ENCODE measurements around the gene CFTR.
"Not testable (repeated sequence)": the region's sequence is repeated elsewhere in the genome, so short reads cannot be mapped to it uniquely, and the experiment has no call there.

CFTR gene

DNA sequence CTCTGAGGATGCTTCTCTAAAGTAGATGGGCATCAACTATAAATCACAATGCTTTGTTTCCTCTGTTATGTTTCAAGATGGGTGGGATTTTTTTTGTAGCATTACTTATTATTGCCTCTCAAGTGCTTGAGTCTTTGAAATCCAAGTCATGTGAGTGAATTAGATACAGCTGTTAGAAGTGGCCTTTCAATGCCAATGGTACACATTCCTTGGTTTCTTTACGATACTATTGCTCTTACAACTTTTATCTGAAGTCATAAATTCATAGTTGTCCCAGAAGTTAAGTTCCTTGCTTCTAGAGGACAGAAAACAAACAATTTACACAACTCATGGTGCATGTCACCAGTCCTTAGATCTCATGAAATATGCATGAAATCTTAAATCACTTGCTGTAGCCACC lies 15.5 kb downstream of the CFTR start:
- DNase-seq (ENCODE audit: low read depth in 2 of 2): no peak

DNA sequence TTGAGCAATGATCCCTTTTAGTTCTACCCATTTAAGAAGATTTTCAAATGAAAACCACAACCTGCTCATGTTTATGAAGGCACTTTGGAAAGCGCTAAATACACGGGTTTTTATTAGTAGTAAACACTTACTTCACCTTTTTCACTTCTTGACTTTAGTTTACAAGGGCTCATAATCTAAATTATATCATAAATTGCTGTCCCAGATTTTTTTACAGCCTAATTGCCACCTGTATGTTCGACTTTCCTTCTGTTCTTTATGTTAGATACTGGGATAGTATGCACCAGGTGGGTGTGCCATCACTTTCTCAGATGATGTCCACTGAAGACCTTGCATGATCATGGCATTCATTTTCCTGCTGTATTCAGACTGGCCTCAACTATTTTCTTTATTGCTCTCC lies 22.5 kb downstream of the CFTR start:
- no peak for DNase-seq (ENCODE audit: low read depth in 2 of 2)

DNA sequence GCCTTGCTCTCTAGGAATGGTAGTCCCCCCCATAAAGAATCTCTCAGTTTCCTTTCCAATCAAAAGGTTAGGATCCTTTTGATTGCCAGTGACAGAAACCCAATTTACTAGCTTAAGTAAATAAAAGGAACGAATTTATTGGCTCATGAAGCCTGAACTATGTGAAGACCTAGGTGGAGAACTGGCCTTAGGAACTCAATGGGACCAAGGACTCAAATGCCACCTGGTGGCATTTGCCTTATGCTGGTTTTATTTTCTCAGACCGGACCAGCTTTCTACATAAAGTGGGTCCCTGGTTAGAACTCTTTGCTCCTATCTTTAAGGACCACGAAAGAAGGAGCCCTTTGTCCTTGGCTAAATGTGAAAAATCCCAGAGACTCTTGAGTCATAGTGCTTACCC lies 25.4 kb downstream of the CFTR start:
- DNase-seq (ENCODE audit: low read depth in 2 of 2): no peak

DNA sequence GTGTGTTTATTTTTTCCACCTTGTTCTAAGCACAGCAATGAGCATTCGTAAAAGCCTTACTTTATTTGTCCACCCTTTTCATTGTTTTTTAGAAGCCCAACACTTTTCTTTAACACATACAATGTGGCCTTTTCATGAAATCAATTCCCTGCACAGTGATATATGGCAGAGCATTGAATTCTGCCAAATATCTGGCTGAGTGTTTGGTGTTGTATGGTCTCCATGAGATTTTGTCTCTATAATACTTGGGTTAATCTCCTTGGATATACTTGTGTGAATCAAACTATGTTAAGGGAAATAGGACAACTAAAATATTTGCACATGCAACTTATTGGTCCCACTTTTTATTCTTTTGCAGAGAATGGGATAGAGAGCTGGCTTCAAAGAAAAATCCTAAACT lies 28.9 kb downstream of the CFTR start:
- no peak for DNase-seq (ENCODE audit: low read depth in 2 of 2)

DNA sequence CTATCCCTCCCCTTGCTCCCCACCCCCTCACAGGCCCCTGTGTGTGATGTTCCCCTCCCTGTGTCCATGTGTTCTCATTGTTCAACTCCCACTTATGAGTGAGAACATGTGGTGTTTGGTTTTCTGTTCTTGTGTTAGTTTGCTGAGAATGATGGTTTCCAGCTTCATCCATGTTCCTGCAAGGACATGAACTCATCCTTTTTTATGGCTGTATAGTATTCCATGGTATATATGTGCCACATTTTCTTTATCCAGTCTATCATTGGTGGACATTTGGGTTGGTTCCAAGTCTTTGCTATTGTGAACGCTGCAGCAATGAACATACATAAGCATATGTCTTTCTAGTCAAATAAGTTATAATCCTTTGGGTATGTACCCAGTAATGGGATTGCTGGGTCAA lies 37.4 kb downstream of the CFTR start:
- not testable (repeated sequence) for DNase-seq (ENCODE audit: low read depth in 2 of 2)

DNA sequence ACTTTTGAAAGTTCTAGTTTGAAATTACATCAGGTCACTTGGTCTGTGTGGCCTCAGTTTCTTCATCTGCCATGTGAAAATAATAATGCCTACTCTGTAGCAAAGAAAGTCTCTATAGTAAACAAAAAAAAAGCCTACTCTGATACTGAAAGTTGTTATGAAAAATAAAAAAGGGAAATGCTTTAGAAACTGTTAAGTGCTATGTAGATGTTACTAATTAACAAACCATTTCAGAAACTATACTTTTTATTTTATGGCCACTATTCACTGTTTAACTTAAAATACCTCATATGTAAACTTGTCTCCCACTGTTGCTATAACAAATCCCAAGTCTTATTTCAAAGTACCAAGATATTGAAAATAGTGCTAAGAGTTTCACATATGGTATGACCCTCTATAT lies 50.6 kb downstream of the CFTR start:
- no peak for DNase-seq (ENCODE audit: low read depth in 2 of 2)

DNA sequence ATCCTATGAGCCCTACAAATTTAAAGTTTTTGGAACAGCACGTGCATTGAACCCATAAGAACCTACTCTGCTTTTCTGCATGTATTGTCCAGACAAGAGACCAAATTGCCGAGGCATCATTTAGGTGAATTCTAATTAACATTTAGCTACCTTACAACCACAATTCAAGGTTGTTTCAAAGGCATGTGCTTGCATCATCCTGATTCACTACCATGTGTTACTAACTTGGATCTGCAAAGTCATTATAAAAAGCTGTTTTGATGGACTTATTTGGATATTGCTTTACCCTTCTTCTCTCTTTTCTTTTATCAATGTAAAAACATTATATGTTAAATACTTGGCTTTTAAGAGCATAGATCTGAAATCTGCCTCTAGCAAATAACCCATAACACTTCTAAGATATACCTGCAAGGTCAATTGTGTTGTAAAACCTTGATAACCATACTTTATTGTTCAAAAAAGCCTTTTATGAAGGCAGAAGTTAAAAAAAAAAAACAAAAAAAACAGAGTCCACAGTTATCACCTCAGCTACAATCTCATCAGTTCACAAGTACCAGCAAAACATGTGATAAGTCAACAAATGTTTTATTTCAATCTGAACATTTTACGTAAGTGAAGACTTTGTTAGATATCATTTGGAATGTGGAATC lies 51.9 kb downstream of the CFTR start:
- DNase-seq (ENCODE audit: low read depth in 2 of 2): no peak

DNA sequence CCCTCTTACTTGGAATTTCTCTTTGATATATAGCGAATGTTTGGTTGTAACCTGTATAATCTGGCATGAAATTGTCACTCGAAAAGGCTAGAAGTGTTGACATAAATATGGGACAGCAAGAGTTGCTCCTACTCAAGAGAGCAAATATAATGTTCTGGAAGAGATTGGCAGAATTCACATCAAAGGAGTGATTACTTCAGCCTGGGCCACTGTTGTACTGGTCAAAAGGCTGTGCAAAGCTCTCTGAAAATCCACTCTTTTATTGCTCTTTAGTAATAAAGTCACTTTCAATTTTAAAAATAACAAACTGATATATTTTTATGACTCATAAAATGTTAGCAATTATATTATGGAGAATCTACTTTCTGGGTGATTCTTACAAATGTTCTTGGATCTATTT lies 58.2 kb downstream of the CFTR start:
- no peak for DNase-seq (ENCODE audit: low read depth in 2 of 2)

DNA sequence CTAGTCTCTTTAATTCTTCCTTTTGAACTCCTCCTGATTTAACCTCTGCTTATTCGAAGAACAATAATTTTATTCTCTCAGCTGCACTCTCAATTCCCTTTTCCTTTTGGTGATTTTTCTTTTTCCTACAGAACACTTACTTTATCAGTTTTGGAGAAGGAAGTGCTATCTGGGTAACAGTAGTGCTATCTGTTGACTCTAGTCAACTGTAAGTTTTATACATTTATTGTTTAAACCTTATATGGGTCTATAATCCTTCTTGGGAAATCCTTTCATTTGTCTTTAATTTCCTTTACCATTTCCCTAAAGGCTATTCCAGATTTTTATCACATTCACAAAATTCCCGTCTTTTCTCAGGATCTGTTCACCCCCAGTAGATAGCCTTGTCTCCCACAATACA lies 64.2 kb downstream of the CFTR start:
- DNase-seq (ENCODE audit: low read depth in 2 of 2): no peak

DNA sequence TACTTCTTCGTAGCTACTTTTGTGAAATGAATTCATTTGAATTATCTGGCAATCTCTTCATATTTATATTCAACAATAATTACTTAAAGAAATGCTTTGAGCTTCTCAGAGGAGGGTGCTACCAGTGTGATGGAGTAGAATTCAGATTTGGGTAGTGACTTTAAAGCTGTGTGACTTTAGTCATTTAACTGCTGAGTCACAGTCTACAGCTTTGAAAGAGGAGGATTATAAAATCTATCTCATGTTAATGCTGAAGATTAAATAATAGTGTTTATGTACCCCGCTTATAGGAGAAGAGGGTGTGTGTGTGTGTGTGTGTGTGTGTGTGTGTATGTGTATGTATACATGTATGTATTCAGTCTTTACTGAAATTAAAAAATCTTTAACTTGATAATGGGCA lies 68.2 kb downstream of the CFTR start:
- no peak for DNase-seq (ENCODE audit: low read depth in 2 of 2)

DNA sequence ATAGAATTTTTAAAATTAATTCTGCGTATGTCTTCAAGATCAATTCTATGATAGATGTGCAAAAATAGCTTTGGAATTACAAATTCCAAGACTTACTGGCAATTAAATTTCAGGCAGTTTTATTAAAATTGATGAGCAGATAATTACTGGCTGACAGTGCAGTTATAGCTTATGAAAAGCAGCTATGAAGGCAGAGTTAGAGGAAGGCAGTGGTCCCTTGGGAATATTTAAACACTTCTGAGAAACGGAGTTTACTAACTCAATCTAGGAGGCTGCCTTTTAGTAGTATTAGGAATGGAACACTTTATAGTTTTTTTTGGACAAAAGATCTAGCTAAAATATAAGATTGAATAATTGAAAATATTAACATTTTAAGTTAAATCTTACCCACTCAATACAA lies 70.8 kb downstream of the CFTR start:
- DNase-seq (ENCODE audit: low read depth in 2 of 2): no peak

DNA sequence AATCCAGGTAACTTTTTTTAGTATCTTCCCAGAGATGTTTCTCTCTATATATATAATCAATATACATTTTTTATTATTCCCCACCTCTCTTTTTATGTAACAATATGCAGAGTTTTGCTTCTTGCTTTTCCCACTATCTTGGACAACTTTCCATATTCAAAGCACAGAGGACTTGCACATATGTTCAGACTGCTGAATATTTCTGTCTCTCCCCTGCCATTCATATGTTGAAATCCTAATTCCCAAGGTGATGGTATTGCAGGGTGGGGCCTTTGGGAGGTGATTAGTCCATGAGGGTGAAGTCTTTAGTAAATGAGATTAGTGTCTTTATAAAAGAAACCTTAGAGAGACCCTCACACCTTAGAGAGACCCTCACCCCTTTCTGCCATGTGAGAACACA lies 72.8 kb downstream of the CFTR start:
- no peak for DNase-seq (ENCODE audit: low read depth in 2 of 2)

DNA sequence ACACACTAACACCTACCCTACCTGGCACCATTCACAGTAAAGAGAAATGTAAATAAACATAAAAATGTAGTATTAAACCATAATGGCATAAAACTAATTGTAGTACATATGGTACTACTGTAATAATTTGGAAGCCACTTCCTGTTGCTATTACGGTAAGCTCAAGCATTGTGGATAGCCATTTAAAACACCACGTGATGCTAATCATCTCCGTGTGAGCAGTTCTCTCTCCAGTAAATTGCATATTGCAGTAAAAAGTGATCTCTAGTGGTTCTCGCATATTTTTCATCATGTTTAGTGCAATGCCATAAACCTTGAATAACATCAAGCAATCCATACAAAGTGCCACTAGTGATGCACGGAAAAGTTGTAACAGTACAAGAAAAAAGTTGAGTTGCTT lies 75.4 kb downstream of the CFTR start:
- no peak for DNase-seq (ENCODE audit: low read depth in 2 of 2)

DNA sequence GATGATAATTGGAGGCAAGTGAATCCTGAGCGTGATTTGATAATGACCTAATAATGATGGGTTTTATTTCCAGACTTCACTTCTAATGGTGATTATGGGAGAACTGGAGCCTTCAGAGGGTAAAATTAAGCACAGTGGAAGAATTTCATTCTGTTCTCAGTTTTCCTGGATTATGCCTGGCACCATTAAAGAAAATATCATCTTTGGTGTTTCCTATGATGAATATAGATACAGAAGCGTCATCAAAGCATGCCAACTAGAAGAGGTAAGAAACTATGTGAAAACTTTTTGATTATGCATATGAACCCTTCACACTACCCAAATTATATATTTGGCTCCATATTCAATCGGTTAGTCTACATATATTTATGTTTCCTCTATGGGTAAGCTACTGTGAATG lies 79.6 kb downstream of the CFTR start:
- no peak for DNase-seq (ENCODE audit: low read depth in 2 of 2)

DNA sequence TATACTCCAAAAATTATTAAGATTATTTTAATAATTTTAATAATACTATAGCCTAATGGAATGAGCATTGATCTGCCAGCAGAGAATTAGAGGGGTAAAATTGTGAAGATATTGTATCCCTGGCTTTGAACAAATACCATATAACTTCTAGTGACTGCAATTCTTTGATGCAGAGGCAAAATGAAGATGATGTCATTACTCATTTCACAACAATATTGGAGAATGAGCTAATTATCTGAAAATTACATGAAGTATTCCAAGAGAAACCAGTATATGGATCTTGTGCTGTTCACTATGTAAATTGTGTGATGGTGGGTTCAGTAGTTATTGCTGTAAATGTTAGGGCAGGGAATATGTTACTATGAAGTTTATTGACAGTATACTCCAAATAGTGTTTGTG lies 80.2 kb downstream of the CFTR start:
- no peak for DNase-seq (ENCODE audit: low read depth in 2 of 2)

DNA sequence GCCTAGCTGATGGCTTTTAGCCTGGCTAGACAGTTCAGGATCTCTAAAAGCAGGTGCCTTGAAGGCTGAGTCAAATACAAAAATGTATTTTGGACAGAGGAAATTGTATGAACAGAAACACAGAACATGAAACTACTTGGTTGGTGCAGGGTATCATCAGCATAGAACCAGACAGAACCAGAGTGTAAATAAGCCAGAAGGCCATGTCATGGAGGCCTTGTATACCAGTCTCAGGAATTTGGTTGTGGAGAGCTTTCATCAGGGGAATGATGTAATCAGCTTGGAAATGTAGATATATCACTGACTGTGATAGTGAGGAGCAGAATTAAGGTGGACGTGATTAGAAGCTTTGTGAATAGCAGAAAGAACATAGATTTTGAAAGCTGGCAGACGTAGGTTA lies 82.9 kb downstream of the CFTR start:
- no peak for DNase-seq (ENCODE audit: low read depth in 2 of 2)

DNA sequence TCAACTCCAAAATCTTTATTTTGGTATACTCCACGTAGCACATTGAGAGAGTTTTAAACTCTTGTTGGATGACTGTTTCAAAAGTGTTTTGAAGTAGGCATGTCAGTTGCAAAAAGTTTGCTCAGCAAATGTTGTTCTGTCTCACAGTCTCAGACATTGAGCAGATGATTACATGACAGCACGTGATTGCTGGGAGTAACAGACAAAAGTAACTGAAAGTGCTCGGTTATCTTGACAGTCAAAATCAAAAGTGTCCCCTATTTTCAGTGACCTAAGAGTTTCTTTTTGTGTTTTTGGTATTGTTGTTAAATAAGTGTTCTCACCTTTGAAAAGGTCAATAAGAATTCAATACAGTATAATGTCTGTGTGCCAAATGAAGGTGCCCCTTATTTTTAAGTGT lies 84.3 kb downstream of the CFTR start:
- no peak for DNase-seq (ENCODE audit: low read depth in 2 of 2)

DNA sequence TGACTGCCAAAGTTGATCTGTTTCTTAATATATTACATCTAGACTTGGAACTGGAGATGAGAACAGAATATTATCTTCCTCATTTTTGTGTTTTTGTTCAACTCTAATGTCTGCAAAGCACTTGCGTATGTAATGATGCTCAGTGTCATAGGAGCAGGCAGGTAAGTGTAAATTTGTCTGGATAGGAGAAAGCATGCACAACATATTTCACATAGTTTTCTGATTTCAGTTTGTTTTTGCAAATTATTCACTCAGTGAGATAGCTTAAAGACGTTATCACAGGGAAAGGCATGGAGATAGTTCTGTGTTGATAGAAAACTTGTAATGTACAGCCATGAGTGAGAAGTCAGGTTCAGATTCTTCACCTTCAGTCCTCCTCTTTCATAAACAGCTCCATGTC lies 84.8 kb downstream of the CFTR start:
- DNase-seq (ENCODE audit: low read depth in 2 of 2): no peak

DNA sequence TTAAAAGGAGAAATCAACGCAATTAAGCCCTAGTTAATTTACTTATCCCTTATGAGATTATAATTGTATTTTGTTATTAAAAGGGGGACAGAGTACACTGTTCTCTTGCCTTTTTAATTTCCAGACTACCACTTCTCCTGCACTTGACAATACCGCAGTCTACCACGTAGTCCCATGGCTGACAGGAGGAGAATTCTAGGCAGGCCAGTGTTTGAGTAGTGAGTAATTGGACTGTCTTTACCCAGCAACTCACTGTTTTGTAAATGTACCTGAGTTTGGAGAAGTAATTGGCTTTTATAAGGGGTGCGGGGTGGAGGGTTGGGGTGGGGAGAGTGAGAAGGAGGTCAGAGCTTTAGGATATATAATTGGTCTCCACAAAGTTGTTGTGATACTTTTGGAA lies 85.4 kb downstream of the CFTR start:
- no peak for DNase-seq (ENCODE audit: low read depth in 2 of 2)

DNA sequence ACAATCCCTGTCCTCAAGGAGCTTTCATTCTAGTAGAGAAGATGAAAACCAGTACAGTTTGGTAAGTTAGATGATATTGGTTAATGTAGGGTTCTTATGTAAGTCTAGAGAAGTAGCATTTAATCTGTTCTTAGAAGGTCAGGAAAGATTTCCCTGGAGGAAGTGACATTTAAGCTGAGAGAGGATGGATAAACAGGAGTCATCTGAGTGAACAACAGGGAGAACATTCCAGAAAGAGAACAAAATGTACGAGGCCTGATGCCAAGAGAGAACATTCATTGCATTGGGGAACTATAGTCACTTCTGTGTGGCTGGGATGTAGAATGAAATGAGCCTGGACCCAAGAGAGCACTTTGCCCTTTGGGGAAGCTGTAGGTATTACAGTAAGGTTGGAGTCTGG lies 88.0 kb downstream of the CFTR start:
- DNase-seq (ENCODE audit: low read depth in 2 of 2): no peak

DNA sequence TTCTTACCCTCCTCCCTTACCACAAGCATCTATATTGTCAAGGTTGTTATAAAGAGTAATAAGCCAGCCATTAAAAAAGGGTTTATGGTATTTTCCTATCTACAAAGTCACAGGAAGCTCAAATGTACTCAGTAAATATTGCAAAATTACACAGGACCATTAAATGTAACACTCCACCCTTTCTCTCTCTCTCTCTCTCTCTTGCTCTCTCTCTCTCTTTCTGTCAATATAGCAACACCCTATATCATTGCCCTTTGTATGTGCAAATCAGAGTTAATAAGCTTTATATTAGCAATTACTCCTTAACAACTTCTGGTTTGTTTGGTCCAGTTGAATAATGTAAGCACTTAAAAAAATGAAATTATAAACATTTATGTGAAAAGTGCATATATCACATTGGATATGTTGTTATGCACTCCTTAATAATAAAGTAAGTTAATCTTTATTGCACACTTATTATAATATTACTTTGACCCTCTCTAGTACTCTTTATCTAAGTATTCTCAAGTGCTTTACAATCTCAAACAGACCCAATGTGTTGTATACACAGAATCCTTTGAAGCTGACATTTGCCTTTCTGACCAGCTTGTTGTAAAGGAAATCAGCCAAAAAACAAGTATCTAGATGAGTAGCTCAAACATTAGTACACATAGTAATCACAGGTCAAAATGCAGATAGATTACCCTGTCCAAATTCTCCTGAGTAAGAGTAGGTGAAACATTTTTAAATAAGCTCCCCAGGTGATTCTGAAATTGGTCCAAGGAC lies 93.2 kb downstream of the CFTR start:
- no peak for DNase-seq (ENCODE audit: low read depth in 2 of 2)

DNA sequence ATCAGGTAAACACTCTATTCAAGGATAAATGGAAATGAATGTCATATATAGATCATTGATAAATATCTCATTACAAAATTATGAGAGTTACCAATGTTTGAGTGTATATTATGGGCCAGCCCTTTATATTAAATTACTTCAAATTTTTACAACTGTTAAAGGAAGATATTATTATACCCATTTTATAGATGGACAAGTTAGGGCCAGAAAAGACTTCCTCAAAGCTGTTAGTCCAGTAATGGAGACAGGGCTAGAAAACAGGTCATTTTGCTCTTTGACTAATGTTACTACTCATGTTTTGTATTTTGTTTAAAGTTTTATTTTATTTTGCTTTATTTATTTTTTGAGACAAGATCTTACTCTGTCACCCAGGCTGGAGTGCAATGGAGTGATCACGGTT lies 101.6 kb downstream of the CFTR start:
- DNase-seq (ENCODE audit: low read depth in 2 of 2): no peak

DNA sequence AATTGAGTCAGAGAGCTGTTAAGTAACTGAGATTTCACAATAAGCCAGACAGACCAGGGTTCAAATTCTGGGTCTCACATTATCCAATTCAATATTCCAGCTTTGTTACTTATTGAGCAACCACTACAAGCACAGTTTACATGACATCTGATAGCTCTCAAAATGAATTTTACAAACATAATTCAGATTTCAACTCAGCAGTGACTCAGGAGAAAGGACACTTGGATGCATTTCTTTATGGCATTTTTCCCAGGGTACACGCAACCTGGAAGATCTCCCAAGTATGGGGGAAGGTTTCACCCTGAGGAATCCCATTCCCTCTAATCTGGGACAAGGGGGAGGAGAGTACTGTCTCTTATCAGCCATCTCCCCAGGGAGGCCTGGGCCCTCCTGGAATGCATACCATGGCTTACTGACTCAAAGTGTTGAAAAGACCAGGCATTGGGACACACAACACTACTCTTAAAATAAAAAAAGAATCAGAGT lies 102.4 kb downstream of the CFTR start:
- no peak for DNase-seq (ENCODE audit: low read depth in 2 of 2)

DNA sequence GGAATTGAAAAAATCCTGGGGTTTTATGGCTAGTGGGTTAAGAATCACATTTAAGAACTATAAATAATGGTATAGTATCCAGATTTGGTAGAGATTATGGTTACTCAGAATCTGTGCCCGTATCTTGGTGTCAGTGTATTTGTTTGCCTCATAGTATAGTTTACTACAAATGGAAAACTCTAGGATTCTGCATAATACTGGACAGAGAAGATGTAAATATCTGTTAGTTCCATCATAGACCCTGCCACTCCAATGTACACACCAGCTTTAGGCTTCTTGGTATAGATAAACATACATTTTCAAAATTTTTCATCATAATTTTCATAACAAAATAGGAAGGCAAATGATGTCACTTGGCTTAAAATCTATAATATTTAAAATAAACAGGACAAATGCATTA lies 108.1 kb downstream of the CFTR start:
- DNase-seq (ENCODE audit: low read depth in 2 of 2): no peak

Data from stimulated activated CD4-positive, alpha-beta T cell treated with anti-CD3 and anti-CD28 coated beads, Interleukin-1b, Interleukin-23, amount 100 ng/mL, for 1 hour (primary cell).